Left forelimb (tissue), 1 donor: ENCODE results near the gene PRDX5.
A peak's percentile ranks its signal among the peaks of the same experiment; 100 is the strongest.

Source experiments
- DNase-seq: peaks from one replicate; pipeline ENCODE4 v3.0.0-alpha.2; 2018; ENCODE audit warnings: low spot score

PRDX5 gene

GRCh38 chr11:64324692-64325469, 7.0 kb downstream of the PRDX5 start:
- DNase-seq: no peak

- no peak for DNase-seq
These were observed 9.5 kb downstream of the PRDX5 start for GRCh38 chr11:64327375-64327774.

GRCh38 chr11:64327993-64328392, 10.1 kb downstream of the PRDX5 start:
- DNase-seq: no peak

- DNase-seq: no peak
These were observed 13.0 kb downstream of the PRDX5 start for GRCh38 chr11:64330888-64331287.

GRCh38 chr11:64331569-64332371, 13.8 kb downstream of the PRDX5 start:
- DNase-seq: no peak

GRCh38 chr11:64333556-64333955, 15.6 kb downstream of the PRDX5 start:
- no peak for DNase-seq

- no peak for DNase-seq
These were observed 17.1 kb downstream of the PRDX5 start for GRCh38 chr11:64334764-64335735.

- no peak for DNase-seq
These were observed 19.8 kb downstream of the PRDX5 start for GRCh38 chr11:64337538-64338249.

GRCh38 chr11:64338716-64339115, 20.8 kb downstream of the PRDX5 start:
- DNase-seq: no peak

- DNase-seq: no peak
These were observed 21.4 kb downstream of the PRDX5 start for GRCh38 chr11:64339286-64339685.

GRCh38 chr11:64339754-64340408, 22.0 kb downstream of the PRDX5 start, which contains the start of gene CCDC88B:
Gene CCDC88B, plus strand, starts transcription at chr11:64340204. Its CDS starts 63 bp downstream, at chr11:64340267.
- no peak for DNase-seq

GRCh38 chr11:64340671-64341335, 22.9 kb downstream of the PRDX5 start:
- DNase-seq: no peak

- no peak for DNase-seq
These were observed 23.5 kb downstream of the PRDX5 start for GRCh38 chr11:64341429-64341828.

- peak; percentile 90 for DNase-seq
These were observed 24.2 kb downstream of the PRDX5 start for GRCh38 chr11:64341851-64342791.

GRCh38 chr11:64342869-64343745, 25.2 kb downstream of the PRDX5 start:
- no peak for DNase-seq

GRCh38 chr11:64343767-64344559, 26.0 kb downstream of the PRDX5 start:
- DNase-seq: no peak

GRCh38 chr11:64344787-64345186, 26.9 kb downstream of the PRDX5 start:
- no peak for DNase-seq
